ENCODE measurements around the gene PSTPIP2. TPM values are rescaled to one million over a fixed set of nuclear protein-coding genes. Genes with fewer than 3 reads are reported as not detected.
"Not testable (repeated sequence)": the region's sequence is repeated elsewhere in the genome, so short reads cannot be mapped to it uniquely, and the experiment has no call there.

Gene PSTPIP2
- total RNA-seq, 2 experiments from 2014 or later = 17.8 TPM

GRCh38 chr18:46097431-46097800 is 25.4 kb upstream of the PSTPIP2 start:
- H3K4me1 Mint-ChIP-seq (ENCODE audit: low read depth) = peaks cover 22% of the 10 kb centered on the region
- no peak for ATAC-seq
- intact Hi-C loops (cut with micrococcal nuclease) = no loop called here
- DNase-seq = no peak
- H3K36me3 Mint-ChIP-seq (ENCODE audit: low read depth) = peaks cover 28% of the 10 kb centered on the region
- no peak for TF ChIP-seq CTCF (IDR thresholded peaks at IDR 0.05)
- ChIA-PET CTCF (interaction anchor here (0.8 to 1.8 kb wide), 3 partner anchors 24 to 560 kb away, joined by 3 to 6 read pairs (median 3); partner anchors contain the start of gene PSTPIP2), POLR2A (interaction anchor here (0.9 to 2.3 kb wide), 9 partner anchors 9 to 76 kb away, joined by 3 to 7 read pairs (median 4); a partner anchor contains a TSS)
- no peaks in the 10 kb centered on the region for H3K9me3 Mint-ChIP-seq
- no peaks in the 10 kb centered on the region for H3K27me3 Mint-ChIP-seq
- H3K27ac Mint-ChIP-seq = peak overlapping the region; percentile 95
- H3K4me3 Mint-ChIP-seq = peak overlapping the region; percentile 99

GRCh38 chr18:46096651-46097300 is 24.7 kb upstream of the PSTPIP2 start:
- no peak for ATAC-seq
- H3K27ac Mint-ChIP-seq = peak overlapping the region; percentile 95
- no peak for TF ChIP-seq CTCF (IDR thresholded peaks at IDR 0.05)
- peak overlapping the region; percentile 99 for H3K4me3 Mint-ChIP-seq
- peak; percentile 30 for DNase-seq
- ChIA-PET POLR2A (interaction anchor here (0.9 to 2.3 kb wide), 6 partner anchors 11 to 62 kb away, joined by 3 to 7 read pairs (median 4); no protein-coding TSS in a partner anchor), CTCF (interaction anchor here (0.7 to 1.8 kb wide), 3 partner anchors 23 to 76 kb away, joined by 3 to 6 read pairs (median 3); partner anchors contain the start of gene PSTPIP2)
- peaks cover 27% of the 10 kb centered on the region for H3K4me1 Mint-ChIP-seq (ENCODE audit: low read depth)
- no peaks in the 10 kb centered on the region for H3K9me3 Mint-ChIP-seq
- H3K36me3 Mint-ChIP-seq (ENCODE audit: low read depth) = peaks cover 30% of the 10 kb centered on the region
- H3K27me3 Mint-ChIP-seq = no peaks in the 10 kb centered on the region
- intact Hi-C loops (cut with micrococcal nuclease) = no loop called here

DNA sequence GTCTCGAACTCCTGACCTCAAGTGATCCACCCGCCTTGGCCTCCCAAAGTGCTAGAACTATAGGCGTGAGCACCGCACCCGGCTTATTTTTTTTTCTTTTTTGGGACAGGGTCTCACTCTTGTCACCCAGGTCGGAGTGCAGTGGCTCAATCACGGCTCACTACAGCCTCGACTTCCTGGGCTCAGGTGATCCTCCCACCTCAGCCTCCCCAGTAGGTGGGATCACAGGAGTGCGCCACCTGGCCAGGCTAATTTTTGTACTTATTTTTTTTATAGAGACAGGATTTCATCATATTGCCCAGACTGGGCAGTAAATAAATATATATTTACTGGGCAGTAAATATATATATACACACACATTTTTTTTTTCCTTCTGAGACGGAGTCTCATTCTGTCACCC is 23.5 kb upstream of the PSTPIP2 start:
- intact Hi-C loops (cut with micrococcal nuclease) = no loop called here
- no peak for TF ChIP-seq CTCF (IDR thresholded peaks at IDR 0.05)
- DNase-seq = no peak
- no peak overlapping the region for H3K27ac Mint-ChIP-seq
- H3K9me3 Mint-ChIP-seq = no peaks in the 10 kb centered on the region
- peak overlapping the region; percentile 99 for H3K4me3 Mint-ChIP-seq
- no peak for ATAC-seq
- CTCF ChIA-PET = interaction anchor here (1.0 to 1.2 kb wide), 3 partner anchors 22 to 563 kb away, joined by 3 to 5 read pairs (median 3); no protein-coding TSS in a partner anchor
- POLR2A ChIA-PET = interaction anchor here (0.9 to 2.3 kb wide), 3 partner anchors 16 to 25 kb away, joined by 3 to 7 read pairs (median 3); no protein-coding TSS in a partner anchor
- peaks cover 43% of the 10 kb centered on the region for H3K36me3 Mint-ChIP-seq (ENCODE audit: low read depth)
- H3K27me3 Mint-ChIP-seq = no peaks in the 10 kb centered on the region
- H3K4me1 Mint-ChIP-seq (ENCODE audit: low read depth) = peaks cover 37% of the 10 kb centered on the region

DNA sequence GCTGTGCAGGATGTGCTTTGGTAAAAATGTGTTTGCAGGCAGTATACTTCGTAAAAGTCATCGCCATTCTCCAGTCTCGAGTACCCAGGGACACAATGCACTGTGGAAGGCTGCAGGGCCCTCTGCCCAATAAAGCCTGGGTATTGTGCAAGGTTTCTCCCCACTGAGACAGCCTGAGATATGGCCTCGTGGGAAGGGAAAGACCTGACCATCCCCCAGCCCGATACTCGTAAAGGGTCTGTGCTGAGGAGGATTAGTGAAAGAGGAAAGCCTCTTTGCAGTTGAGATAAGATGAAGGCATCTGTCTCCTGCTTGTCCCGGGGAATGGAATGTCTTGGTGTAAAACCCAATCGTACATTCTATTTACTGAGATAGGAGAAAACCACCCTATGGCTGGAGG is 16.4 kb upstream of the PSTPIP2 start:
- ATAC-seq; H3K27me3 Mint-ChIP-seq; intact Hi-C loops (cut with micrococcal nuclease); H3K9me3 Mint-ChIP-seq; DNase-seq; POLR2A ChIA-PET; H3K4me3 Mint-ChIP-seq; H3K27ac Mint-ChIP-seq: not testable (repeated sequence)
- Mint-ChIP-seq H3K36me3 (ENCODE audit: low read depth) (peaks cover 77% of the 10 kb centered on the region), H3K4me1 (ENCODE audit: low read depth) (peaks cover 28% of the 10 kb centered on the region)
- CTCF ChIA-PET = interaction anchor here (1.3 kb wide), 1 partner anchor 15 kb away, joined by 5 read pairs; no protein-coding TSS in a partner anchor

- no peak for TF ChIP-seq CTCF (IDR thresholded peaks at IDR 0.05)
- DNase-seq (no peak), ATAC-seq (no peak)
- ChIA-PET POLR2A (interaction anchor here (1.1 to 1.6 kb wide), 3 partner anchors 13 to 14 kb away, joined by 3 to 6 read pairs (median 5); partner anchors contain the start of gene ATP5F1A), CTCF (no interaction called here)
- Mint-ChIP-seq H3K36me3 (ENCODE audit: low read depth) (peaks cover 70% of the 10 kb centered on the region), H3K27ac (no peak overlapping the region), H3K4me1 (ENCODE audit: low read depth) (peaks cover 14% of the 10 kb centered on the region), H3K9me3 (no peaks in the 10 kb centered on the region), H3K27me3 (no peaks in the 10 kb centered on the region), H3K4me3 (no peak overlapping the region)
- intact Hi-C loops (cut with micrococcal nuclease) = no loop called here
Observed at GRCh38 chr18:46084431-46084830, 12.4 kb upstream of the PSTPIP2 start.
